ENCODE measurements around the gene NCOA6. TPM values are rescaled to one million over a fixed set of nuclear protein-coding genes. Genes with fewer than 3 reads are reported as not detected.

Gene NCOA6
- total RNA-seq, 1 experiment from 2014 or later = 9.8 TPM

GRCh38 chr20:34746674-34747073 is 78.8 kb downstream of the NCOA6 start:
- Histone ChIP-seq H3K9me2 (replicated peaks; ENCODE audit: low read length) (no peaks in the 10 kb centered on the region), H2AFZ (ENCODE audit: low read length) (no peak overlapping the region), H3K4me2 (ENCODE audit: low read length) (no peak overlapping the region), H3K79me2 (ENCODE audit: low read length) (no peaks in the 10 kb centered on the region), H3K9me3 (ENCODE audit: low read length) (no peaks in the 10 kb centered on the region), H3K27me3 (ENCODE audit: low read length) (no peaks in the 10 kb centered on the region), H3K4me3 (ENCODE audit: low read length) (no peak overlapping the region), H3F3A (ENCODE audit: low read length, unreplicated experiment) (no peaks in the 10 kb centered on the region), H3K9ac (ENCODE audit: low read length) (no peak overlapping the region), H3K27ac (ENCODE audit: low read length) (no peak overlapping the region), H4K20me1 (ENCODE audit: low read length) (no peaks in the 10 kb centered on the region), H3K4me1 (ENCODE audit: insufficient read depth, low read length) (no peaks in the 10 kb centered on the region), H3K36me3 (ENCODE audit: low read depth, low read length) (peaks cover 62% of the 10 kb centered on the region)
- DNase-seq (no peak), ATAC-seq (no peak)
- intact Hi-C loops (cut with micrococcal nuclease) = no loop called here
- TF ChIP-seq, protein P1, sequence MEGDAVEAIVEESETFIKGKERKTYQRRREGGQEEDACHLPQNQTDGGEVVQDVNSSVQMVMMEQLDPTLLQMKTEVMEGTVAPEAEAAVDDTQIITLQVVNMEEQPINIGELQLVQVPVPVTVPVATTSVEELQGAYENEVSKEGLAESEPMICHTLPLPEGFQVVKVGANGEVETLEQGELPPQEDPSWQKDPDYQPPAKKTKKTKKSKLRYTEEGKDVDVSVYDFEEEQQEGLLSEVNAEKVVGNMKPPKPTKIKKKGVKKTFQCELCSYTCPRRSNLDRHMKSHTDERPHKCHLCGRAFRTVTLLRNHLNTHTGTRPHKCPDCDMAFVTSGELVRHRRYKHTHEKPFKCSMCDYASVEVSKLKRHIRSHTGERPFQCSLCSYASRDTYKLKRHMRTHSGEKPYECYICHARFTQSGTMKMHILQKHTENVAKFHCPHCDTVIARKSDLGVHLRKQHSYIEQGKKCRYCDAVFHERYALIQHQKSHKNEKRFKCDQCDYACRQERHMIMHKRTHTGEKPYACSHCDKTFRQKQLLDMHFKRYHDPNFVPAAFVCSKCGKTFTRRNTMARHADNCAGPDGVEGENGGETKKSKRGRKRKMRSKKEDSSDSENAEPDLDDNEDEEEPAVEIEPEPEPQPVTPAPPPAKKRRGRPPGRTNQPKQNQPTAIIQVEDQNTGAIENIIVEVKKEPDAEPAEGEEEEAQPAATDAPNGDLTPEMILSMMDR (conservative IDR thresholded peaks at IDR 0.05; ENCODE audit: low read depth, low read length) = no peak
- TF ChIP-seq EZH2 (IDR thresholded peaks at IDR 0.05; ENCODE audit: low read length, unreplicated experiment) = no peak
- TF ChIP-seq EZH2phosphoT487 (IDR thresholded peaks at IDR 0.05; ENCODE audit: borderline replicate concordance, low read length) = no peak
- POLR2A ChIA-PET (ENCODE audit: unreplicated experiment) = interaction anchor here (0.5 kb wide), 1 partner anchor 20 kb away, joined by 5 read pairs; no protein-coding TSS in a partner anchor
- CTCF ChIA-PET = interaction anchor here (0.6 kb wide), 1 partner anchor 129 kb away, joined by 5 read pairs; no protein-coding TSS in a partner anchor
- BruUV-seq (replicated peaks) = no TSS peak

GRCh38 chr20:34744847-34745246 is 80.6 kb downstream of the NCOA6 start:
- H3K9me3 ChIP-seq (ENCODE audit: low read length) = no peaks in the 10 kb centered on the region
- DNase-seq (no peak), ATAC-seq (no peak)
- no peak overlapping the region for H3K4me3 ChIP-seq (ENCODE audit: low read length)
- H3K27me3 ChIP-seq (ENCODE audit: low read length) = no peaks in the 10 kb centered on the region
- H3F3A ChIP-seq (ENCODE audit: low read length, unreplicated experiment) = no peaks in the 10 kb centered on the region
- H3K79me2 ChIP-seq (ENCODE audit: low read length) = no peaks in the 10 kb centered on the region
- TF ChIP-seq, protein P1 (conservative IDR thresholded peaks at IDR 0.05; ENCODE audit: low read depth, low read length) = no peak
- TF ChIP-seq EZH2 (IDR thresholded peaks at IDR 0.05; ENCODE audit: low read length, unreplicated experiment) = no peak
- TF ChIP-seq EZH2phosphoT487 (IDR thresholded peaks at IDR 0.05; ENCODE audit: borderline replicate concordance, low read length) = no peak
- no peak overlapping the region for H3K4me2 ChIP-seq (ENCODE audit: low read length)
- H4K20me1 ChIP-seq (ENCODE audit: low read length) = no peaks in the 10 kb centered on the region
- no peak overlapping the region for H3K27ac ChIP-seq (ENCODE audit: low read length)
- POLR2A ChIA-PET (ENCODE audit: unreplicated experiment) = no interaction called here
- no peaks in the 10 kb centered on the region for H3K4me1 ChIP-seq (ENCODE audit: insufficient read depth, low read length)
- CTCF ChIA-PET = no interaction called here
- no peaks in the 10 kb centered on the region for H3K9me2 ChIP-seq (replicated peaks; ENCODE audit: low read length)
- intact Hi-C loops (cut with micrococcal nuclease) = no loop called here
- BruUV-seq (replicated peaks) = no TSS peak
- H2AFZ ChIP-seq (ENCODE audit: low read length) = no peak overlapping the region
- peaks cover 51% of the 10 kb centered on the region for H3K36me3 ChIP-seq (ENCODE audit: low read depth, low read length)
- H3K9ac ChIP-seq (ENCODE audit: low read length) = no peak overlapping the region

GRCh38 chr20:34744340-34744739 is 81.1 kb downstream of the NCOA6 start:
- H3K9ac ChIP-seq (ENCODE audit: low read length) = no peak overlapping the region
- peaks cover 46% of the 10 kb centered on the region for H3K36me3 ChIP-seq (ENCODE audit: low read depth, low read length)
- no peak for ATAC-seq
- CTCF ChIA-PET = no interaction called here
- no peak overlapping the region for H3K4me2 ChIP-seq (ENCODE audit: low read length)
- no peaks in the 10 kb centered on the region for H3K79me2 ChIP-seq (ENCODE audit: low read length)
- H3K4me1 ChIP-seq (ENCODE audit: insufficient read depth, low read length) = no peaks in the 10 kb centered on the region
- H3K9me3 ChIP-seq (ENCODE audit: low read length) = no peaks in the 10 kb centered on the region
- BruUV-seq (replicated peaks) = no TSS peak
- H3K27ac ChIP-seq (ENCODE audit: low read length) = no peak overlapping the region
- H3K4me3 ChIP-seq (ENCODE audit: low read length) = no peak overlapping the region
- H3F3A ChIP-seq (ENCODE audit: low read length, unreplicated experiment) = no peaks in the 10 kb centered on the region
- TF ChIP-seq EZH2phosphoT487 (IDR thresholded peaks at IDR 0.05; ENCODE audit: borderline replicate concordance, low read length) (no peak), EZH2 (IDR thresholded peaks at IDR 0.05; ENCODE audit: low read length, unreplicated experiment) (no peak)
- TF ChIP-seq, protein P1 (conservative IDR thresholded peaks at IDR 0.05; ENCODE audit: low read depth, low read length) = no peak
- H3K27me3 ChIP-seq (ENCODE audit: low read length) = no peaks in the 10 kb centered on the region
- POLR2A ChIA-PET (ENCODE audit: unreplicated experiment) = no interaction called here
- intact Hi-C loops (cut with micrococcal nuclease) = no loop called here
- no peak overlapping the region for H2AFZ ChIP-seq (ENCODE audit: low read length)
- no peaks in the 10 kb centered on the region for H3K9me2 ChIP-seq (replicated peaks; ENCODE audit: low read length)
- H4K20me1 ChIP-seq (ENCODE audit: low read length) = no peaks in the 10 kb centered on the region
- no peak for DNase-seq

Measured in PC-3 (cell line).